ENCODE data around the gene RNASEH2B.

DNA sequence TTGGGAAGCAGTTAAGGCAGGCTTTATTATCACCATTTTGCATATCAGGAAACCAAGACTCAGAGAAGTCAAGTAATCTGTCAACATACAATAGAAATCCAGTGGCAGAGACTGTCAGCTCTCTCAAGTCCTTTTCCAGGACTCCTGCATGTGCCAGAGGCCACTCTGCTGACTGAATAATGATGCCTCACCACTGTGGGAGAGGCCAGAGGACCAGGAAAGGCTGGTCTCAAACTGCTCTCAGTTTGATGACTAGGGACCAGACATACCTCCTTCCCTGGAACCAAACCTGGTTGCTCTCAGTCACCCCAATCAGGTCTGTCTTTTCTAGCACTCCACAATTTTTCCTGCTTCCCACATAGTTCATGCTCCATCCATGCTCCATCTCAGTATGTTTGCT, 8.0 kb downstream of the RNASEH2B start:
- TF ChIP-seq, protein P1, sequence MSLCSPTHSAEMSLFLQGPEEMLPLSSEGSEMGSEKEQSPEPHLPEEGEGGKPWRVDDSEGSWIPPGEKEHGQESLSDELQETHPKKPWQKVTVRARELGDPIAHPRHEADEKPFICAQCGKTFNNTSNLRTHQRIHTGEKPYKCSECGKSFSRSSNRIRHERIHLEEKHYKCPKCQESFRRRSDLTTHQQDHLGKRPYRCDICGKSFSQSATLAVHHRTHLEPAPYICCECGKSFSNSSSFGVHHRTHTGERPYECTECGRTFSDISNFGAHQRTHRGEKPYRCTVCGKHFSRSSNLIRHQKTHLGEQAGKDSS (CRISPR knock-in tag; IDR thresholded peaks at IDR 0.05; ENCODE audit: borderline replicate concordance, low read depth), result no peak
- TF ChIP-seq, protein P2, sequence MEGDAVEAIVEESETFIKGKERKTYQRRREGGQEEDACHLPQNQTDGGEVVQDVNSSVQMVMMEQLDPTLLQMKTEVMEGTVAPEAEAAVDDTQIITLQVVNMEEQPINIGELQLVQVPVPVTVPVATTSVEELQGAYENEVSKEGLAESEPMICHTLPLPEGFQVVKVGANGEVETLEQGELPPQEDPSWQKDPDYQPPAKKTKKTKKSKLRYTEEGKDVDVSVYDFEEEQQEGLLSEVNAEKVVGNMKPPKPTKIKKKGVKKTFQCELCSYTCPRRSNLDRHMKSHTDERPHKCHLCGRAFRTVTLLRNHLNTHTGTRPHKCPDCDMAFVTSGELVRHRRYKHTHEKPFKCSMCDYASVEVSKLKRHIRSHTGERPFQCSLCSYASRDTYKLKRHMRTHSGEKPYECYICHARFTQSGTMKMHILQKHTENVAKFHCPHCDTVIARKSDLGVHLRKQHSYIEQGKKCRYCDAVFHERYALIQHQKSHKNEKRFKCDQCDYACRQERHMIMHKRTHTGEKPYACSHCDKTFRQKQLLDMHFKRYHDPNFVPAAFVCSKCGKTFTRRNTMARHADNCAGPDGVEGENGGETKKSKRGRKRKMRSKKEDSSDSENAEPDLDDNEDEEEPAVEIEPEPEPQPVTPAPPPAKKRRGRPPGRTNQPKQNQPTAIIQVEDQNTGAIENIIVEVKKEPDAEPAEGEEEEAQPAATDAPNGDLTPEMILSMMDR (CRISPR knock-in tag; IDR thresholded peaks at IDR 0.05), result no peak
- TF ChIP-seq ZNF558 (CRISPR knock-in tag; IDR thresholded peaks at IDR 0.05; ENCODE audit: borderline replicate concordance) (no peak), FOXM1 (CRISPR knock-in tag; IDR thresholded peaks at IDR 0.05) (no peak), ZBTB7A (CRISPR knock-in tag; IDR thresholded peaks at IDR 0.05) (no peak), RAD21 (CRISPR knock-in tag; IDR thresholded peaks at IDR 0.05) (no peak), POLR2A (IDR thresholded peaks at IDR 0.05; ENCODE audit: insufficient read depth in 1 of 2, low read depth in 2 of 2, low read length in 2 of 2) (no peak), ZNF263 (CRISPR knock-in tag; IDR thresholded peaks at IDR 0.05) (no peak), ARHGAP35 (CRISPR knock-in tag; IDR thresholded peaks at IDR 0.05; ENCODE audit: borderline replicate concordance) (no peak)
- TF ChIP-seq, protein P3, sequence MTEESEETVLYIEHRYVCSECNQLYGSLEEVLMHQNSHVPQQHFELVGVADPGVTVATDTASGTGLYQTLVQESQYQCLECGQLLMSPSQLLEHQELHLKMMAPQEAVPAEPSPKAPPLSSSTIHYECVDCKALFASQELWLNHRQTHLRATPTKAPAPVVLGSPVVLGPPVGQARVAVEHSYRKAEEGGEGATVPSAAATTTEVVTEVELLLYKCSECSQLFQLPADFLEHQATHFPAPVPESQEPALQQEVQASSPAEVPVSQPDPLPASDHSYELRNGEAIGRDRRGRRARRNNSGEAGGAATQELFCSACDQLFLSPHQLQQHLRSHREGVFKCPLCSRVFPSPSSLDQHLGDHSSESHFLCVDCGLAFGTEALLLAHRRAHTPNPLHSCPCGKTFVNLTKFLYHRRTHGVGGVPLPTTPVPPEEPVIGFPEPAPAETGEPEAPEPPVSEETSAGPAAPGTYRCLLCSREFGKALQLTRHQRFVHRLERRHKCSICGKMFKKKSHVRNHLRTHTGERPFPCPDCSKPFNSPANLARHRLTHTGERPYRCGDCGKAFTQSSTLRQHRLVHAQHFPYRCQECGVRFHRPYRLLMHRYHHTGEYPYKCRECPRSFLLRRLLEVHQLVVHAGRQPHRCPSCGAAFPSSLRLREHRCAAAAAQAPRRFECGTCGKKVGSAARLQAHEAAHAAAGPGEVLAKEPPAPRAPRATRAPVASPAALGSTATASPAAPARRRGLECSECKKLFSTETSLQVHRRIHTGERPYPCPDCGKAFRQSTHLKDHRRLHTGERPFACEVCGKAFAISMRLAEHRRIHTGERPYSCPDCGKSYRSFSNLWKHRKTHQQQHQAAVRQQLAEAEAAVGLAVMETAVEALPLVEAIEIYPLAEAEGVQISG (CRISPR knock-in tag; IDR thresholded peaks at IDR 0.05), result no peak
